Activated CD4-positive, CD25-positive, alpha-beta regulatory T cell treated with anti-CD3 and anti-CD28 coated beads, Interleukin-2, amount 50 U/mL, for 72 hours (primary cell): ENCODE data around the gene GMEB2.

ENCODE experiments used
- DNase-seq: peaks from one replicate; pipeline ENCODE4 v3.0.0; 2021

The GMEB2 gene

GRCh38 chr20:63541371-63541770, 85.5 kb downstream of the GMEB2 start:
- DNase-seq, result no peak

- DNase-seq, result no peak
Measured at GRCh38 chr20:63540417-63541186, 86.3 kb downstream of the GMEB2 start.

- no peak for DNase-seq
Measured at GRCh38 chr20:63539441-63540370, 87.2 kb downstream of the GMEB2 start.

GRCh38 chr20:63539092-63539430, 87.8 kb downstream of the GMEB2 start:
- DNase-seq, result no peak

- DNase-seq, result no peak
Measured at GRCh38 chr20:63538204-63539091, 88.5 kb downstream of the GMEB2 start.
